ENCODE results near the gene TRAK2. TPM values are rescaled to one million over a fixed set of nuclear protein-coding genes. Genes with fewer than 3 reads are reported as not detected.

TRAK2 gene
- total and polyA plus RNA-seq, 2 of the 13 experiments (the other 11 are each of a cell fraction or from before 2014, with no cell fraction given): 7.7 to 21.0 TPM

DNA sequence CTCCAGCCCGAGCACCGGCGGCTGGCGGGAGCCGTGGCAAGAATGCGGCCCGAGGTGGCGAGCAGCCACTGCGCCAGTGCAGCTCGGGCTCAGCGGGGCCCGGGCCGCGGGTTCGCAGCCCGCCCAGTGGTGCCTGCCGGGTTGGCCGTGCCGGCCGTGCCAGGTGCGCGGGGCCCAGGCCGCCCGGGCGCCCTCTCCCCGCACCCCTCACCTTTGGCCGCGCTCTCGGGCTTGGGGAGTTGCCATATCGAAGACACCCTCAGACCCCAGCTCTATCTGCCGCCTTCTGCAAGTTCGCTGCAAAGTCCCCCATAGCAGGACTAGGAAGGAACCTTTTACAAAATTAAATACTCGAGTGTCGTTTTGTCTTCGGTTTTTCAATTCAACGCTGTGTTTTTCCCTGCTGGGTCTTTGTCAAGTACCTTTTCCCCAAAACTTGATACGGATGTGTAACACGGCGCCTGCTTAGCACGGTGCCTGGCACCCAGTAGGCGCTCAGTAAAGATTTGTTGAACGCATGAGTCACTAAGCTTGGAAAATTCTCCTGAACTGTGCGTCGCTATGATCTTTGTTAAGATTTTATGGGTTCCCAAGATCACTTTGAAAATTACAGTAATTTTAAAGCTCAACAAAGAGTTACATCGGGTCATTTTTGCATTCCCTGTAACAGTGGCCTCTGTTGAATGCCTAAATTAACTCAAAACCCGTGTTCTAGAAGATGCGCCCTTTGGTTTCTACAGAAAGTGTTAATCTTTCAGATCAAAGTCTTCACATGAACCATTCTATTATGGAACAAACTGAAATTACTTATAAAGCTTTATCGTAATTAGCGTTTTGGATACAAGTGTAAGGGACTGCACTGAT, 1.0 kb upstream of the TRAK2 start (continued):
- TF ChIP-seq SIN3B (IDR thresholded peaks at IDR 0.05; ENCODE audit: low read length) (no peak), BHLHE40 (IDR thresholded peaks at IDR 0.05; ENCODE audit: low read length) (no peak), GPN1 (CRISPR knock-in tag; IDR thresholded peaks at IDR 0.05; ENCODE audit: borderline replicate concordance) (no peak), ZNF780A (CRISPR knock-in tag; IDR thresholded peaks at IDR 0.05) (no peak), ZNF138 (CRISPR knock-in tag; IDR thresholded peaks at IDR 0.05; ENCODE audit: low read depth) (0 out of 2 replicates have a peak, but pooled peaks have one; percentile 74), WIZ (CRISPR knock-in tag; IDR thresholded peaks at IDR 0.05) (no peak), SALL2 (CRISPR knock-in tag; IDR thresholded peaks at IDR 0.05) (peak; percentile 16; the same call in 1 of the 2 replicates), U2AF2 (IDR thresholded peaks at IDR 0.05; ENCODE audit: low read depth, low read length) (no peak), ZNF775 (CRISPR knock-in tag; IDR thresholded peaks at IDR 0.05; ENCODE audit: borderline replicate concordance) (no peak), ZNF883 (CRISPR knock-in tag; IDR thresholded peaks at IDR 0.05; ENCODE audit: not compliant biosample characterization) (no peak), ZNF101 (CRISPR knock-in tag; IDR thresholded peaks at IDR 0.05; ENCODE audit: borderline replicate concordance, low read depth) (no peak), SMARCC2 (IDR thresholded peaks at IDR 0.05) (0 out of 2 replicates have a peak, but pooled peaks have one; percentile 7), HMG20A (CRISPR knock-in tag; IDR thresholded peaks at IDR 0.05; ENCODE audit: borderline replicate concordance) (no peak), ZNF878 (CRISPR knock-in tag; IDR thresholded peaks at IDR 0.05) (0 out of 2 replicates have a peak, but pooled peaks have one; percentile 36), ZNF660 (CRISPR knock-in tag; IDR thresholded peaks at IDR 0.05; ENCODE audit: borderline replicate concordance, low read depth) (no peak), ZZZ3 (CRISPR knock-in tag; IDR thresholded peaks at IDR 0.05; ENCODE audit: borderline replicate concordance) (no peak), ZNF44 (CRISPR knock-in tag; IDR thresholded peaks at IDR 0.05) (no peak)
- TF ChIP-seq, protein P1, sequence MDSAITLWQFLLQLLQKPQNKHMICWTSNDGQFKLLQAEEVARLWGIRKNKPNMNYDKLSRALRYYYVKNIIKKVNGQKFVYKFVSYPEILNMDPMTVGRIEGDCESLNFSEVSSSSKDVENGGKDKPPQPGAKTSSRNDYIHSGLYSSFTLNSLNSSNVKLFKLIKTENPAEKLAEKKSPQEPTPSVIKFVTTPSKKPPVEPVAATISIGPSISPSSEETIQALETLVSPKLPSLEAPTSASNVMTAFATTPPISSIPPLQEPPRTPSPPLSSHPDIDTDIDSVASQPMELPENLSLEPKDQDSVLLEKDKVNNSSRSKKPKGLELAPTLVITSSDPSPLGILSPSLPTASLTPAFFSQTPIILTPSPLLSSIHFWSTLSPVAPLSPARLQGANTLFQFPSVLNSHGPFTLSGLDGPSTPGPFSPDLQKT (CRISPR knock-in tag; IDR thresholded peaks at IDR 0.05; ENCODE audit: borderline replicate concordance): peak; percentile 87
- TF ChIP-seq, protein P2, sequence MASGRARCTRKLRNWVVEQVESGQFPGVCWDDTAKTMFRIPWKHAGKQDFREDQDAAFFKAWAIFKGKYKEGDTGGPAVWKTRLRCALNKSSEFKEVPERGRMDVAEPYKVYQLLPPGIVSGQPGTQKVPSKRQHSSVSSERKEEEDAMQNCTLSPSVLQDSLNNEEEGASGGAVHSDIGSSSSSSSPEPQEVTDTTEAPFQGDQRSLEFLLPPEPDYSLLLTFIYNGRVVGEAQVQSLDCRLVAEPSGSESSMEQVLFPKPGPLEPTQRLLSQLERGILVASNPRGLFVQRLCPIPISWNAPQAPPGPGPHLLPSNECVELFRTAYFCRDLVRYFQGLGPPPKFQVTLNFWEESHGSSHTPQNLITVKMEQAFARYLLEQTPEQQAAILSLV (CRISPR knock-in tag; IDR thresholded peaks at IDR 0.05; ENCODE audit: borderline replicate concordance): no peak
- TF ChIP-seq, protein P3, sequence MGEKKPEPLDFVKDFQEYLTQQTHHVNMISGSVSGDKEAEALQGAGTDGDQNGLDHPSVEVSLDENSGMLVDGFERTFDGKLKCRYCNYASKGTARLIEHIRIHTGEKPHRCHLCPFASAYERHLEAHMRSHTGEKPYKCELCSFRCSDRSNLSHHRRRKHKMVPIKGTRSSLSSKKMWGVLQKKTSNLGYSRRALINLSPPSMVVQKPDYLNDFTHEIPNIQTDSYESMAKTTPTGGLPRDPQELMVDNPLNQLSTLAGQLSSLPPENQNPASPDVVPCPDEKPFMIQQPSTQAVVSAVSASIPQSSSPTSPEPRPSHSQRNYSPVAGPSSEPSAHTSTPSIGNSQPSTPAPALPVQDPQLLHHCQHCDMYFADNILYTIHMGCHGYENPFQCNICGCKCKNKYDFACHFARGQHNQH (CRISPR knock-in tag; IDR thresholded peaks at IDR 0.05): no peak
- TF ChIP-seq, protein P4, sequence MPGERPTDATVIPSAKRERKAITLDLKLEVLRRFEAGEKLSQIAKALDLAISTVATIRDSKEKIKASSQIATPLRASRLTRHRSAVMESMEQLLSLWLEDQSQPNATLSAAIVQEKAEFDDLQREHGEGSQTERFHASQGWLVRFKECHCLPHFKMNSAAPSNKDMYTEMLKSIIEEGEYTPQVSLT (CRISPR knock-in tag; IDR thresholded peaks at IDR 0.05; ENCODE audit: borderline replicate concordance, low read depth): 0 out of 2 replicates have a peak, but pooled peaks have one; percentile 71
- TF ChIP-seq, protein P5, sequence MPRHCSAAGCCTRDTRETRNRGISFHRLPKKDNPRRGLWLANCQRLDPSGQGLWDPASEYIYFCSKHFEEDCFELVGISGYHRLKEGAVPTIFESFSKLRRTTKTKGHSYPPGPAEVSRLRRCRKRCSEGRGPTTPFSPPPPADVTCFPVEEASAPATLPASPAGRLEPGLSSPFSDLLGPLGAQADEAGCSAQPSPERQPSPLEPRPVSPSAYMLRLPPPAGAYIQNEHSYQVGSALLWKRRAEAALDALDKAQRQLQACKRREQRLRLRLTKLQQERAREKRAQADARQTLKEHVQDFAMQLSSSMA (CRISPR knock-in tag; IDR thresholded peaks at IDR 0.05): no peak
- TF ChIP-seq, protein P6, sequence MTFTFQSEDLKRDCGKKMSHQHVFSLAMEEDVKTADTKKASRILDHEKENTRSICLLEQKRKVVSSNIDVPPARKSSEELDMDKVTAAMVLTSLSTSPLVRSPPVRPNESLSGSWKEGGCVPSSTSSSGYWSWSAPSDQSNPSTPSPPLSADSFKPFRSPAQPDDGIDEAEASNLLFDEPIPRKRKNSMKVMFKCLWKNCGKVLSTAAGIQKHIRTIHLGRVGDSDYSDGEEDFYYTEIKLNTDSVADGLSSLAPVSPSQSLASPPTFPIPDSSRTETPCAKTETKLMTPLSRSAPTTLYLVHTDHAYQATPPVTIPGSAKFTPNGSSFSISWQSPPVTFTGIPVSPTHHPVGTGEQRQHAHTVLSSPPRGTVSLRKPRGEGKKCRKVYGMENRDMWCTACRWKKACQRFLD (CRISPR knock-in tag; IDR thresholded peaks at IDR 0.05; ENCODE audit: borderline replicate concordance): no peak

Data from HepG2 (cell line).